Measurements from ENCODE around the gene KCNJ5. TPM values are rescaled to one million over a fixed set of nuclear protein-coding genes. Genes with fewer than 3 reads are reported as not detected.

KCNJ5 gene
- total and polyA plus RNA-seq, 2 experiments from 2014 or later, result not detected

DNA sequence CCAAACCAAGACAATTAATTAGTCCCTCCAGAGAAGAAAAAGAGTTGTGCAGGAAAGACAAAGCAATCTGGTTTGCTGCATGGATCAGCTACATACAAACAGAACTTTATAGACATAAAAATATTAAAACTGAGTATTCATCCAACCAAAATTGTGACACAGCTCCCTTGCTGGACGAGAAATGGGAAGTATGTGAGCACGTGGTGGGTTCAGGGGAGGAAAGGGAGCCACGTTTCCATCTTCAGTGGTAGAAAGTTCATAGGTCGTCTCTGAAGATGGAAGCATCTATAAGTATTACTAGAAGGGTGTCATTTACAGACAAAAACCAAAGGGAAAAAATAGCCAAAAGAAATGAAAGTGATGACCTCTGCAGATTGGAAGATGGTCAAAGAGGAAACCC is 7.1 kb upstream of the KCNJ5 start:
- Mint-ChIP-seq H3K9me3 (no peaks in the 10 kb centered on the region; the same call in 2 of the 3 replicates), H3K27ac (no peak overlapping the region), H3K27me3 (ENCODE audit: insufficient read depth, low read depth, poor library complexity) (peaks cover 39% of the 10 kb centered on the region), H3K36me3 (ENCODE audit: low read depth) (no peaks in the 10 kb centered on the region), H3K4me3 (no peak overlapping the region), H3K4me1 (peaks cover 29% of the 10 kb centered on the region)
- no peak for DNase-seq (ENCODE audit: low spot score)
- H3K9me2 ChIP-seq (ENCODE audit: insufficient read depth), result no peaks in the 10 kb centered on the region
- ATAC-seq, result no peak
- no peak overlapping the region for H3K27ac ChIP-seq (ENCODE audit: low read depth)
- H3K27me3 ChIP-seq (ENCODE audit: insufficient read depth), result peaks cover 38% of the 10 kb centered on the region
- H3K36me3 ChIP-seq (ENCODE audit: insufficient read depth), result no peaks in the 10 kb centered on the region; the same call in 1 of the 2 replicates
- peaks cover 6% of the 10 kb centered on the region; the same call in 1 of the 2 replicates for H3K4me1 ChIP-seq (ENCODE audit: insufficient read depth)
- H3K4me2 ChIP-seq, result no peak overlapping the region
- no peaks in the 10 kb centered on the region for H3K79me2 ChIP-seq (replicated peaks; ENCODE audit: insufficient read depth)
- peaks cover 2% of the 10 kb centered on the region; the same call in 1 of the 2 replicates for H4K20me1 ChIP-seq (replicated peaks; ENCODE audit: insufficient read depth)
- no peak overlapping the region for H2AFZ ChIP-seq
- H3F3A ChIP-seq (replicated peaks; ENCODE audit: low read depth), result no peaks in the 10 kb centered on the region
- H3K4me3 ChIP-seq, result no peak overlapping the region
- TF ChIP-seq ZNF114 (CRISPR knock-in tag; IDR thresholded peaks at IDR 0.05), result no peak
- TF ChIP-seq, protein P1, sequence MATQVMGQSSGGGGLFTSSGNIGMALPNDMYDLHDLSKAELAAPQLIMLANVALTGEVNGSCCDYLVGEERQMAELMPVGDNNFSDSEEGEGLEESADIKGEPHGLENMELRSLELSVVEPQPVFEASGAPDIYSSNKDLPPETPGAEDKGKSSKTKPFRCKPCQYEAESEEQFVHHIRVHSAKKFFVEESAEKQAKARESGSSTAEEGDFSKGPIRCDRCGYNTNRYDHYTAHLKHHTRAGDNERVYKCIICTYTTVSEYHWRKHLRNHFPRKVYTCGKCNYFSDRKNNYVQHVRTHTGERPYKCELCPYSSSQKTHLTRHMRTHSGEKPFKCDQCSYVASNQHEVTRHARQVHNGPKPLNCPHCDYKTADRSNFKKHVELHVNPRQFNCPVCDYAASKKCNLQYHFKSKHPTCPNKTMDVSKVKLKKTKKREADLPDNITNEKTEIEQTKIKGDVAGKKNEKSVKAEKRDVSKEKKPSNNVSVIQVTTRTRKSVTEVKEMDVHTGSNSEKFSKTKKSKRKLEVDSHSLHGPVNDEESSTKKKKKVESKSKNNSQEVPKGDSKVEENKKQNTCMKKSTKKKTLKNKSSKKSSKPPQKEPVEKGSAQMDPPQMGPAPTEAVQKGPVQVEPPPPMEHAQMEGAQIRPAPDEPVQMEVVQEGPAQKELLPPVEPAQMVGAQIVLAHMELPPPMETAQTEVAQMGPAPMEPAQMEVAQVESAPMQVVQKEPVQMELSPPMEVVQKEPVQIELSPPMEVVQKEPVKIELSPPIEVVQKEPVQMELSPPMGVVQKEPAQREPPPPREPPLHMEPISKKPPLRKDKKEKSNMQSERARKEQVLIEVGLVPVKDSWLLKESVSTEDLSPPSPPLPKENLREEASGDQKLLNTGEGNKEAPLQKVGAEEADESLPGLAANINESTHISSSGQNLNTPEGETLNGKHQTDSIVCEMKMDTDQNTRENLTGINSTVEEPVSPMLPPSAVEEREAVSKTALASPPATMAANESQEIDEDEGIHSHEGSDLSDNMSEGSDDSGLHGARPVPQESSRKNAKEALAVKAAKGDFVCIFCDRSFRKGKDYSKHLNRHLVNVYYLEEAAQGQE (IDR thresholded peaks at IDR 0.05; ENCODE audit: unreplicated experiment), result no peak

DNA sequence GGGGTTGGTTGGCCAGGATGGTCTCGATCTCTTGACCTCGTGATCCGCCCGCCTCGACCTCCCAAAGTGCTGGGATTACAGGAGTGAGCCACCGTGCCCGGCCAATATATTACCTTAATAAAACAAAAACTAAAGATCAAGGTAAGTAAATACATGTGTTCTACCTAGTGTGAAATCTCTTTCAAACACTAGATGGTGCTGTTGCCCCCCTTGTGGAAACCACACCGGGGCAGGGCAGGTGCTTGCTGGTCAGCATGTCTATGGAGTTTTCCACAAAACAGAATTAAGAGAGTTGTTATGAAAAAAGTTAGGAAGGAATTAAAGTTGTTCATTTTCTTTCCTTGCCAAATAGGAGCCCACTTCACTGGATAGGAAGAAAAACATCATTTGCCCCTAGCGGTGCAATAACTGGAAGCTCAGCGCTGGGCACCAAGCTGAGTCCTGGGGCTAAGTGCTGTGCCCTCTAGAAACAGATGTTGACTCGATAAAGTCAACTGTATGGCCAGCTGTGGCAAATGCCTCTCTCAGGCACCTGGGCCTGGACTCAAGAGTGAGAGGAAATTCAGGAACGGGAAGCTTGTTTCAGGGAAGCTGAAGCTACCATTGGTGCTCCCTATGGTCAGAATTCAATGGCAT is 6.3 kb upstream of the KCNJ5 start:
- Histone ChIP-seq H4K20me1 (replicated peaks; ENCODE audit: insufficient read depth) (peaks cover 9% of the 10 kb centered on the region; the same call in 1 of the 2 replicates), H3K79me2 (replicated peaks; ENCODE audit: insufficient read depth) (no peaks in the 10 kb centered on the region), H3K4me3 (no peak overlapping the region), H3K27ac (ENCODE audit: low read depth) (no peak overlapping the region), H3K27me3 (ENCODE audit: insufficient read depth) (peaks cover 45% of the 10 kb centered on the region), H3K4me1 (ENCODE audit: insufficient read depth) (peaks cover 11% of the 10 kb centered on the region; the same call in 1 of the 2 replicates), H3K36me3 (ENCODE audit: insufficient read depth) (no peaks in the 10 kb centered on the region; the same call in 1 of the 2 replicates), H2AFZ (no peak overlapping the region), H3K9me2 (ENCODE audit: insufficient read depth) (no peaks in the 10 kb centered on the region), H3K4me2 (no peak overlapping the region), H3F3A (replicated peaks; ENCODE audit: low read depth) (no peaks in the 10 kb centered on the region)
- no peaks in the 10 kb centered on the region for H3K36me3 Mint-ChIP-seq (ENCODE audit: low read depth)
- H3K9me3 Mint-ChIP-seq, result no peaks in the 10 kb centered on the region; the same call in 2 of the 3 replicates
- H3K4me1 Mint-ChIP-seq, result peaks cover 31% of the 10 kb centered on the region
- DNase-seq (ENCODE audit: low spot score) (peak; percentile 85), ATAC-seq (peak; percentile 67)
- TF ChIP-seq, protein P2, sequence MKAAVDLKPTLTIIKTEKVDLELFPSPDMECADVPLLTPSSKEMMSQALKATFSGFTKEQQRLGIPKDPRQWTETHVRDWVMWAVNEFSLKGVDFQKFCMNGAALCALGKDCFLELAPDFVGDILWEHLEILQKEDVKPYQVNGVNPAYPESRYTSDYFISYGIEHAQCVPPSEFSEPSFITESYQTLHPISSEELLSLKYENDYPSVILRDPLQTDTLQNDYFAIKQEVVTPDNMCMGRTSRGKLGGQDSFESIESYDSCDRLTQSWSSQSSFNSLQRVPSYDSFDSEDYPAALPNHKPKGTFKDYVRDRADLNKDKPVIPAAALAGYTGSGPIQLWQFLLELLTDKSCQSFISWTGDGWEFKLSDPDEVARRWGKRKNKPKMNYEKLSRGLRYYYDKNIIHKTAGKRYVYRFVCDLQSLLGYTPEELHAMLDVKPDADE (IDR thresholded peaks at IDR 0.05), result no peak
- TF ChIP-seq, protein P3, sequence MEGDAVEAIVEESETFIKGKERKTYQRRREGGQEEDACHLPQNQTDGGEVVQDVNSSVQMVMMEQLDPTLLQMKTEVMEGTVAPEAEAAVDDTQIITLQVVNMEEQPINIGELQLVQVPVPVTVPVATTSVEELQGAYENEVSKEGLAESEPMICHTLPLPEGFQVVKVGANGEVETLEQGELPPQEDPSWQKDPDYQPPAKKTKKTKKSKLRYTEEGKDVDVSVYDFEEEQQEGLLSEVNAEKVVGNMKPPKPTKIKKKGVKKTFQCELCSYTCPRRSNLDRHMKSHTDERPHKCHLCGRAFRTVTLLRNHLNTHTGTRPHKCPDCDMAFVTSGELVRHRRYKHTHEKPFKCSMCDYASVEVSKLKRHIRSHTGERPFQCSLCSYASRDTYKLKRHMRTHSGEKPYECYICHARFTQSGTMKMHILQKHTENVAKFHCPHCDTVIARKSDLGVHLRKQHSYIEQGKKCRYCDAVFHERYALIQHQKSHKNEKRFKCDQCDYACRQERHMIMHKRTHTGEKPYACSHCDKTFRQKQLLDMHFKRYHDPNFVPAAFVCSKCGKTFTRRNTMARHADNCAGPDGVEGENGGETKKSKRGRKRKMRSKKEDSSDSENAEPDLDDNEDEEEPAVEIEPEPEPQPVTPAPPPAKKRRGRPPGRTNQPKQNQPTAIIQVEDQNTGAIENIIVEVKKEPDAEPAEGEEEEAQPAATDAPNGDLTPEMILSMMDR (conservative IDR thresholded peaks at IDR 0.05; ENCODE audit: low read depth in 2 of 2), result peak; percentile 92 to 94
- TF ChIP-seq EZH2phosphoT487 (IDR thresholded peaks at IDR 0.05; ENCODE audit: unreplicated experiment) (no peak), JUNB (IDR thresholded peaks at IDR 0.05; ENCODE audit: unreplicated experiment) (no peak), ZNF331 (CRISPR knock-in tag; IDR thresholded peaks at IDR 0.05; ENCODE audit: low read depth) (no peak)
- no peak overlapping the region for H3K4me3 Mint-ChIP-seq
- peaks cover 46% of the 10 kb centered on the region for H3K27me3 Mint-ChIP-seq (ENCODE audit: insufficient read depth, low read depth, poor library complexity)
- H3K27ac Mint-ChIP-seq, result no peak overlapping the region

Data from GM23338 (cell line).